Measurements from ENCODE around the gene CCT3. TPM values are rescaled to one million over a fixed set of nuclear protein-coding genes. Genes with fewer than 3 reads are reported as not detected.

Gene CCT3
- polyA plus RNA-seq, 3 donors: 386 to 411 (median 410) TPM

GRCh38 chr1:156282479-156283222 lies 55.4 kb downstream of the CCT3 start, which contains the start of gene SMG5:
TSS of gene SMG5 (minus strand) at chr1:156282825. CDS start at chr1:156282680, 145 bp downstream.
- peak; percentile 94 to 98 (median 98) for DNase-seq (ENCODE audit: low read depth in 3 of 3, low spot score in 2 of 3)

GRCh38 chr1:156281693-156282478 lies 56.2 kb downstream of the CCT3 start:
- DNase-seq (ENCODE audit: low read depth in 3 of 3, low spot score in 2 of 3): no peak

- no peak for DNase-seq (ENCODE audit: low read depth in 3 of 3, low spot score in 2 of 3)
Measured at GRCh38 chr1:156281281-156281680, 56.8 kb downstream of the CCT3 start.

DNA sequence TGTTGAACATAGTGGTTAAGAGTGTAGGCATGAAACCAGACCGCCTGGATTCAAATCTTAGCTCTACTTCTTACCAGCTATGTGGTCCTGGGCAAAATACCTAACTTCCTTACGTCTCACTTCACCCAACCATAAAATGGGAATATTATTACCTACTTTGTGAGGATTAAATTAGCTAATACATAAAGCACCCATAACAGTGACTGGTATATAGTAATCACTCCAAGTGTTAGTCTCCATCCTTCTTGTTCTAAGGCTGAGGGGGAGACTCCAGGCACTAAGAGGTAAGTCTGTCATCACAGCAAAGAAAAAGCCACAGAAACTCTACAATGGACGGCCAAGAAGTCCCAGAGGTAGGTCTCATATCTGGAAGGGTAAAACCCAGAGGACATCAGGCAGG lies 58.3 kb downstream of the CCT3 start:
- DNase-seq (ENCODE audit: low read depth in 3 of 3, low spot score in 2 of 3): no peak

DNA sequence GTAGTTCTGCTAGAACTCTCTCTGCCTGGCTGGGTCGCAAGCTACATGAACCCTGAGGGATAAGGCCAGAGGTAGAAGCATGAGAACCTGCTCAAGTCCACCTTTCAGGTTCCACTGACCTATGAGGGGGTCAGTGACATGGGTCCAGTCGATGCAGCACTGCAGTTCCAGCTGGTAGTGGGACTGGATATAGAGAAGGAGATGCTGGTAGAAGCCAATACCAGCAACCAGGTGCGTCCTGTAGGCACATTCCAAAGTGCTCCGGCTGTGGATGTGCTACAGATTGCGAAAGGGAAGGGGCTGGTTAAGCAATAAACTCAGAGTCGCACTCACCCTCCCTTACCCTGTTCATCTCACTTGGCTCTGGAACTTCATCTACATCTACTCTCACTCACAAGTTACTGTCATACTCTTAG lies 61.1 kb downstream of the CCT3 start:
- DNase-seq (ENCODE audit: low read depth in 3 of 3, low spot score in 2 of 3): no peak

- DNase-seq (ENCODE audit: low read depth in 3 of 3, low spot score in 2 of 3): no peak
Measured at GRCh38 chr1:156276532-156276931, 61.6 kb downstream of the CCT3 start.

DNA sequence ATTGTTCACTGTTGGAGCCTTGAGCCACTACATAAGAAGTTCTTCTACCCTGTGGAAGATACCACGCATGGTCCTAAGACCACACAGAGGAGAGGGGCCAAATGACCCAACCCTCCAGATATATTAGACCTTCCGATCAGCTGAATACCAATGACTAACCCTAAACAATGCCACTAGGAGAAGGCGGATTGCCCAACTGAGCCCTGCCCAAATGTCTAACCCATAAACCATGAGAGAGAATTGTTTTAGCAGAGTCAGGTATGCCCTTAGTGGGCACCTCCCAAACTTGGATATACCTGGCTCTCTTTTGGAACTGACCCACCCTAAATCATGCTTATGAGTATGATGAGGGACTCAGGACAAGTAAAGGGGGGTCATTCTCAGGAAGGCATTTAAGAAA lies 67.8 kb downstream of the CCT3 start:
- no peak for DNase-seq (ENCODE audit: low read depth in 3 of 3, low spot score in 2 of 3)

GRCh38 chr1:156268336-156268735 lies 69.8 kb downstream of the CCT3 start:
- DNase-seq (ENCODE audit: low read depth in 3 of 3, low spot score in 2 of 3): no peak

DNA sequence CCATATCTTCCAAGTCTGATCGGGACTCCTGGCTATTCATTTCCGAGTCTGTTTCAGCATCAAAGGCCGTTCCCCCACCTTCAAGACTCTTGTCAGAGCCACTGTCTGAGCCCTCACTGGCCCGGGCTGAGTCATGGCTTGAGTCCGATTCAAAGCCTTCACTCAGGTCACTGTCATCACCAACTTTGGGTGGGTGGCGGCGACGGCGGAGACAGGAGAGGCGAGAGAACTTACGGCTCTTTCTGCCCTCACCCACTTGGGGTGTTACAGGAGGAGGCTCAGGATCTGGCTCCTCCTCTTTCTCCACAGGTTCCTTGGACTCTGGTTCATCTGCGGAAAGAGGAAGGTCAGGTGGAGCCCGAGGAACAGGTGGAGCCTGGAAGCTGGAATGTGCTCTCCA lies 72.0 kb downstream of the CCT3 start:
- DNase-seq (ENCODE audit: low read depth in 3 of 3, low spot score in 2 of 3): no peak

GRCh38 chr1:156263288-156263655 lies 74.8 kb downstream of the CCT3 start:
- no peak for DNase-seq (ENCODE audit: low read depth in 3 of 3, low spot score in 2 of 3)

GRCh38 chr1:156262461-156263287 lies 75.4 kb downstream of the CCT3 start:
- DNase-seq (ENCODE audit: low read depth in 3 of 3, low spot score in 2 of 3): no peak

DNA sequence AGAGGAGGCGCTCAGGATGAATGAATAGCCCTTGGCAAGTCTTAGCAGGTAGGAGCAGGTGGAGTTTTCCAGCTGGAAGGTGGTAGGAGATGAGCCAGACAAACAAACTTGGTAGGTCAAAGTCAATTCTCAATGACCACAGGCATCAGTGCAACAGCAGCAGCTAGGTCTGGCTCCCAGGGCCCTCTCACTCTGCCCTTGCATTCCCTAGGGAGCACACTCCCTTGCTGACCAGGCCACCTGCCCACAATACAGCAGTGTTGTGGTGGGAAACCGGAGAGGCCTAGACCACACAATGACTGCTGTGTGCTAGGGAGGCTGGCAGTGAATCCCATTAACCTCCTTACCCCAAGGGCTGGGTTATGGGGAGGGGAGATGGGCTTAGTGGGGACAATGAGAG lies 77.2 kb downstream of the CCT3 start:
- DNase-seq (ENCODE audit: low read depth in 3 of 3, low spot score in 2 of 3): no peak

DNA sequence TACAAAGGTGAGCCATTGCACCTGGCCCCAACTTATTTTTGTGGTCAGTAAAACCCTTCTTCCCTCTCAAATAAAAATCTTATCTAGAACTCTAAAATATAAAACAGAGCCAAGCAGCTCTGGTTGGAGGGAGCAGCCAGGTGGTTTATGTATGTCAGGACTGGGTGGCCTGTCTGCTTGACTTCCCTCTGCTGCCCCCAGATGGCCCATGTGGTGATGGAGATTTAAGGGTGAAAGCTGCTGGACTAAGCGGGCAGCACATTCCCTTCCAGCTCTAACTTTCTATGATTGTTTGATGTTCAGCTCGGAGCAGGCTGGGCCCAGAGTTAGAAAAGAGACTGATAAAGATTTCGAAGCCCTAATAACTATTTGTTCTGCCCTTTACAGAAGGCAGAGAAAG lies 78.3 kb downstream of the CCT3 start:
- no peak for DNase-seq (ENCODE audit: low read depth in 3 of 3, low spot score in 2 of 3)

Other genes with a start within 250 kb of the CCT3 start
- gene LMNA, start 223.6 kb downstream of the CCT3 start, polyA plus RNA-seq (ENCODE audit: insufficient read length in 3 of 3): 10 to 100 TPM; 71.7 to 83.8 (median 82.5) TPM
- gene SEMA4A, start 184.7 kb downstream of the CCT3 start, polyA plus RNA-seq (ENCODE audit: insufficient read length in 3 of 3): 10 to 100 TPM; 14.8 to 19.9 (median 18.3) TPM
- gene SLC25A44, start 144.2 kb downstream of the CCT3 start, polyA plus RNA-seq (ENCODE audit: insufficient read length in 3 of 3): 10 to 100 TPM; 28.8 to 31.0 (median 30.0) TPM
- 10 to 100 TPM; 77.2 to 85.1 (median 81.0) TPM for gene PMF1, start 125.3 kb downstream of the CCT3 start, polyA plus RNA-seq (ENCODE audit: insufficient read length in 3 of 3)
- 1 to 10 TPM; 1.1 to 1.5 (median 1.3) TPM for gene BGLAP, start 96.1 kb downstream of the CCT3 start, polyA plus RNA-seq (ENCODE audit: insufficient read length in 3 of 3)
- gene PAQR6, start 90.2 kb downstream of the CCT3 start, polyA plus RNA-seq (ENCODE audit: insufficient read length in 3 of 3): 1 to 10 TPM; 3.0 to 4.4 (median 3.0) TPM
- 10 to 100 TPM; 55.0 to 58.3 (median 57.6) TPM for gene SMG5, start 55.5 kb downstream of the CCT3 start, polyA plus RNA-seq (ENCODE audit: insufficient read length in 3 of 3)
- gene TMEM79, start 54.0 kb downstream of the CCT3 start, polyA plus RNA-seq (ENCODE audit: insufficient read length in 3 of 3): 1 to 10 TPM; 4.1 to 4.8 (median 4.8) TPM
- gene GLMP, start 42.6 kb downstream of the CCT3 start, polyA plus RNA-seq (ENCODE audit: insufficient read length in 3 of 3): 10 to 100 TPM; 48.9 to 55.1 (median 54.5) TPM
- not detected for gene VHLL, start 39.0 kb downstream of the CCT3 start, polyA plus RNA-seq (ENCODE audit: insufficient read length in 3 of 3)
- gene TSACC, start 234 bp upstream of the CCT3 start, polyA plus RNA-seq (ENCODE audit: insufficient read length in 3 of 3): under 1 TPM; 0.50 to 0.83 (median 0.69) TPM
- 10 to 100 TPM in 2 of 3 donors, 1 to 10 TPM in 1; 8.7 to 12.3 (median 10.7) TPM for gene RHBG, start 30.9 kb upstream of the CCT3 start, polyA plus RNA-seq (ENCODE audit: insufficient read length in 3 of 3)
- gene MEF2D, start 162.5 kb upstream of the CCT3 start, polyA plus RNA-seq (ENCODE audit: insufficient read length in 3 of 3): 10 to 100 TPM; 18.4 to 21.2 (median 19.6) TPM
- gene IQGAP3, start 234.3 kb upstream of the CCT3 start, polyA plus RNA-seq (ENCODE audit: insufficient read length in 3 of 3): 10 to 100 TPM in 2 of 3 donors, 1 to 10 TPM in 1; 9.7 to 11.7 (median 11.3) TPM
- gene TTC24, start 241.4 kb upstream of the CCT3 start, polyA plus RNA-seq (ENCODE audit: insufficient read length in 3 of 3): 1 to 10 TPM in 1 of 3 donors, under 1 TPM in 2; 0.78 to 1.2 (median 0.99) TPM

Measured in right renal cortex interstitium (tissue), 3 donors.